Liver (tissue), 9 donors: ENCODE measurements around the gene OLFML2B. TPM values are rescaled to one million over a fixed set of nuclear protein-coding genes. Genes with fewer than 3 reads are reported as not detected.

Source experiments
- DNase-seq: peaks from one replicate; pipeline ENCODE4 v3.0.0-alpha.2; 2017; ENCODE audit warnings: low spot score
- H3K27ac ChIP-seq, 2 donors: one replicate each; pipeline ENCODE4 v1.7.0; 2013; ENCODE audit warnings: inconsistent platforms in 2 of 2, low read length in 2 of 2, control low read depth in 1 of 2, low read depth in 1 of 2, mild to moderate bottlenecking in 1 of 2
- H3K27me3 ChIP-seq, 4 donors: one replicate each; pipeline versions ENCODE4 v1.6.1 to v1.7.0; 2013; ENCODE audit warnings: low read length in 3 of 4, inconsistent platforms in 1 of 4, mild to moderate bottlenecking in 1 of 4, moderate library complexity in 1 of 4; ENCODE audit not compliant: control insufficient read depth in 4 of 4, insufficient read depth in 4 of 4
- H3K36me3 ChIP-seq, 4 donors: one replicate each; pipeline versions ENCODE4 v1.6.1 to v1.7.0; 2013; ENCODE audit warnings: low read length in 3 of 4, mild to moderate bottlenecking in 3 of 4, low read depth in 1 of 4, moderate library complexity in 1 of 4; ENCODE audit not compliant: control insufficient read depth in 4 of 4, insufficient read depth in 3 of 4
- H3K4me1 ChIP-seq, 4 donors: one replicate each; pipeline versions ENCODE4 v1.6.1 to v1.7.0; 2013; ENCODE audit warnings: low read length in 3 of 4, mild to moderate bottlenecking in 3 of 4, moderate library complexity in 1 of 4; ENCODE audit not compliant: control insufficient read depth in 4 of 4, insufficient read depth in 4 of 4
- H3K4me3 ChIP-seq, 3 donors: one replicate each; pipeline versions ENCODE4 v1.6.1 to v1.7.0; 2013; ENCODE audit warnings: low read length in 3 of 3, control low read depth in 1 of 3, low read depth in 1 of 3, mild to moderate bottlenecking in 1 of 3
- H3K9ac ChIP-seq, 2 donors: one replicate each; pipeline ENCODE4 v1.7.0; 2013; ENCODE audit warnings: low read length in 2 of 2, mild to moderate bottlenecking in 2 of 2, moderate library complexity in 2 of 2, control low read depth in 1 of 2, low read depth in 1 of 2
- H3K9me3 ChIP-seq, 4 donors: one replicate each; pipeline versions ENCODE4 v1.6.1 to v1.7.0; 2013; ENCODE audit warnings: low read length in 3 of 4; ENCODE audit not compliant: control insufficient read depth in 4 of 4
- ATF3 ChIP-seq: IDR thresholded peaks from 2 replicates; pipeline ENCODE4 v1.6.1; 2016; ENCODE audit warnings: antibody characterized with exemption
- CTCF ChIP-seq: fragments of 150-350 bp; IDR thresholded peaks from 2 replicates; pipeline ENCODE4 v1.5.1; 2017; ENCODE audit warnings: improper control_type of control experiment, low read depth, low read length; ENCODE audit not compliant: missing input control
- EGR1 ChIP-seq, 2 donors: IDR thresholded peaks; 2 replicates each; pipeline ENCODE4 v1.6.1; 2016 to 2018; ENCODE audit warnings: antibody characterized with exemption in 2 of 2, low read depth in 2 of 2
- FOXA1 ChIP-seq: IDR thresholded peaks from 2 replicates; pipeline ENCODE4 v1.6.1; 2016; ENCODE audit warnings: antibody characterized with exemption
- FOXA2 ChIP-seq: IDR thresholded peaks from 2 replicates; pipeline ENCODE4 v1.6.1; 2016; ENCODE audit warnings: antibody characterized with exemption
- GABPA ChIP-seq, 2 donors: IDR thresholded peaks in 1 of 2; conservative IDR thresholded peaks in 1 of 2; 2 replicates each; pipeline ENCODE4 v1.6.1; 2016; ENCODE audit warnings: antibody characterized with exemption in 2 of 2, mild to moderate bottlenecking in 1 of 2, moderate library complexity in 1 of 2
- HNF4A ChIP-seq, 2 donors: conservative IDR thresholded peaks; 2 replicates each; pipeline ENCODE4 v1.6.1; 2016; ENCODE audit warnings: antibody characterized with exemption in 2 of 2, mild to moderate bottlenecking in 2 of 2
- HNF4G ChIP-seq: IDR thresholded peaks from 2 replicates; pipeline ENCODE4 v1.6.1; 2016; ENCODE audit warnings: antibody characterized with exemption
- MAX ChIP-seq: IDR thresholded peaks from 2 replicates; pipeline ENCODE4 v1.6.1; 2016; ENCODE audit warnings: antibody characterized with exemption
- NR2F2 ChIP-seq: IDR thresholded peaks from 2 replicates; pipeline ENCODE4 v1.6.1; 2016; ENCODE audit warnings: antibody characterized with exemption
- RAD21 ChIP-seq, 2 donors: IDR thresholded peaks; 2 replicates each; pipeline ENCODE4 v1.6.1; 2016; ENCODE audit warnings: antibody characterized with exemption in 2 of 2, mild to moderate bottlenecking in 2 of 2
- REST ChIP-seq: IDR thresholded peaks from 2 replicates; pipeline ENCODE4 v1.6.1; 2016; ENCODE audit warnings: antibody characterized with exemption, mild to moderate bottlenecking
- RXRA ChIP-seq, 2 donors: IDR thresholded peaks; 2 replicates each; pipeline ENCODE4 v1.6.1; 2017 to 2018; ENCODE audit warnings: antibody characterized with exemption in 2 of 2, mild to moderate bottlenecking in 1 of 2
- SP1 ChIP-seq: IDR thresholded peaks from 2 replicates; pipeline ENCODE4 v1.6.1; 2018; ENCODE audit warnings: antibody characterized with exemption, mild to moderate bottlenecking
- TAF1 ChIP-seq: conservative IDR thresholded peaks from 2 replicates; pipeline ENCODE4 v1.6.1; 2016; ENCODE audit warnings: antibody characterized with exemption, mild to moderate bottlenecking
- YY1 ChIP-seq: IDR thresholded peaks from 2 replicates; pipeline ENCODE4 v1.6.1; 2016; ENCODE audit warnings: antibody characterized with exemption, mild to moderate bottlenecking
- ZBTB33 ChIP-seq: IDR thresholded peaks from 2 replicates; pipeline ENCODE4 v1.6.1; 2016; ENCODE audit warnings: antibody characterized with exemption
- WGBS: extraction: QIAGEN DNeasy Blood & Tissue Kit; methylation state at CpG from one replicate; pipeline ENCODE4 v1.1.7; 2013; 5-methylcytosine and 5-hydroxymethylcytosine counted together
- polyA plus RNA-seq, 2 donors: library from polyadenylated mRNA; stranded (reverse) in 1 of 2; unstranded in 1 of 2; fragments of 200-250 nt in 1 of 2; fragments of >200 nt in 1 of 2; fragmentation: Nextera tagmentation in 1 of 2; extraction: Ambion mirVana in 1 of 2; gene quantifications; one replicate each; pipeline versions ENCODE4 v1.2.1 to v1.2.3, GENCODE V29; 2013 to 2015
- total RNA-seq, 2 donors: library from RNA; depleted of rRNA; stranded (reverse); fragments of >200 nt; gene quantifications; one replicate each; pipeline ENCODE4 v1.2.3, GENCODE V29; 2014
- donor health status: healthy.
- donor health status: healthy.
- donor health status: healthy.
- donor health status: healthy.
- donor health status: healthy.

The OLFML2B gene
- total and polyA plus RNA-seq, 4 donors, result 0.54 to 0.84 (median 0.74) TPM

- TF ChIP-seq EGR1 (IDR thresholded peaks at IDR 0.05; ENCODE audit: low read depth in 2 of 2) (no peak), ATF3 (no peak), RXRA (IDR thresholded peaks at IDR 0.05) (no peak), REST (no peak), MAX (no peak), GABPA (IDR thresholded peaks at IDR 0.05 in 1 of 2, conservative IDR thresholded peaks at IDR 0.05 in 1 of 2) (no peak), TAF1 (no peak), ZBTB33 (no peak), CTCF (no peak), YY1 (no peak), RAD21 (IDR thresholded peaks at IDR 0.05) (no peak), NR2F2 (no peak), HNF4G (no peak), HNF4A (conservative IDR thresholded peaks at IDR 0.05) (no peak), FOXA2 (no peak), SP1 (no peak), FOXA1 (no peak)
- H3K36me3 ChIP-seq, result peaks cover under 1 to 5% (median 2%) of the 10 kb centered on the region in 4 donors
- no peak overlapping the region for H3K9ac ChIP-seq
- 94% methylated on average over 5 of the region's 5 CpGs for WGBS
- no peaks in the 10 kb centered on the region for H3K27me3 ChIP-seq
- H3K4me3 ChIP-seq, result no peak overlapping the region
- H3K9me3 ChIP-seq, result no peaks in the 10 kb centered on the region
- H3K4me1 ChIP-seq, result no peaks in the 10 kb centered on the region
- no peak for DNase-seq
- no peak overlapping the region for H3K27ac ChIP-seq
These were observed 70.3 kb downstream of the OLFML2B start for GRCh38 chr1:161953256-161953920.
